Measurements from ENCODE around the gene IFT81.

- TF ChIP-seq CTCF (IDR thresholded peaks at IDR 0.05) (no peak), POLR2A (IDR thresholded peaks at IDR 0.05) (no peak), POLR2AphosphoS5 (IDR thresholded peaks at IDR 0.05) (no peak)
These were observed 2.4 kb downstream of the IFT81 start for GRCh38 chr12:110126557-110126956.

All from sigmoid colon (tissue), 4 donors.